B cell (primary cell): ENCODE results near the gene KRTAP5-2.
"Not testable (repeated sequence)": the region's sequence is repeated elsewhere in the genome, so short reads cannot be mapped to it uniquely, and the experiment has no call there.

Experiments
- EZH2 ChIP-seq: IDR thresholded peaks from 2 replicates; pipeline ENCODE4 v1.6.1; 2012; ENCODE audit warnings: borderline replicate concordance, low read depth, mild to moderate bottlenecking, moderate library complexity, low read length; ENCODE audit not compliant: insufficient read depth, poor library complexity, severe bottlenecking
- TF ChIP-seq, protein P1 (sequence below): fragments of 200-600 bp; IDR thresholded peaks from one replicate; pipeline ENCODE4 v1.8.0; 2022; ENCODE audit warnings: antibody characterized with exemption, mild to moderate bottlenecking

DNA sequence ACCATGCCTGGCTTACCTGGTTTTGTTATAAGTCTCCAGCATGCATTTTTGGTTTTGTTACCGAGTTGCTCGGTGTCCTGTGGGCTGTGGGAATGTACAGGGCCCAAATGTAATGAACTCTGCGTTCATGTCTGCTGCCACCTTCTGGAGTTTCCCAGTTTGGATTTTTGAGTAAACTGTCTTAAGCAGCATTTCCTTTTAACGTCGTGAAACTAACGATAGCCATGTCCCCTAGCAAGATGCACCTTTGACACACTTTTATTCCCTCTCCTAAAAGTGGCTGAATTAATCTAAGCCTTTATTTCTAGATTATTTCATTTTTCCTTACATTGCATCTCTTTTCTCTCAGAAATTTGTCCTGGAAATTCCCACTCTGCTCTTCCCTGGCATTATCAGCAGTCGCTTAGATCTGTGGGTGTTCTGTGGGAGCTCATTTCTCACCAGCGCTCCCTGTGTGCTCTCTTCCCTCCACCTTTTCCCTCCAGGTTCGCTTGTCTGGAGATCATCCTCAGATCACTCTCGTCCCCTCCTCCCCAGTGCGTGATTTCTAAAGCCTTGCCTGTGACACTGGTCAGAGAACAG lies 2.0 kb downstream of the KRTAP5-2 start:
- TF ChIP-seq, protein P1, sequence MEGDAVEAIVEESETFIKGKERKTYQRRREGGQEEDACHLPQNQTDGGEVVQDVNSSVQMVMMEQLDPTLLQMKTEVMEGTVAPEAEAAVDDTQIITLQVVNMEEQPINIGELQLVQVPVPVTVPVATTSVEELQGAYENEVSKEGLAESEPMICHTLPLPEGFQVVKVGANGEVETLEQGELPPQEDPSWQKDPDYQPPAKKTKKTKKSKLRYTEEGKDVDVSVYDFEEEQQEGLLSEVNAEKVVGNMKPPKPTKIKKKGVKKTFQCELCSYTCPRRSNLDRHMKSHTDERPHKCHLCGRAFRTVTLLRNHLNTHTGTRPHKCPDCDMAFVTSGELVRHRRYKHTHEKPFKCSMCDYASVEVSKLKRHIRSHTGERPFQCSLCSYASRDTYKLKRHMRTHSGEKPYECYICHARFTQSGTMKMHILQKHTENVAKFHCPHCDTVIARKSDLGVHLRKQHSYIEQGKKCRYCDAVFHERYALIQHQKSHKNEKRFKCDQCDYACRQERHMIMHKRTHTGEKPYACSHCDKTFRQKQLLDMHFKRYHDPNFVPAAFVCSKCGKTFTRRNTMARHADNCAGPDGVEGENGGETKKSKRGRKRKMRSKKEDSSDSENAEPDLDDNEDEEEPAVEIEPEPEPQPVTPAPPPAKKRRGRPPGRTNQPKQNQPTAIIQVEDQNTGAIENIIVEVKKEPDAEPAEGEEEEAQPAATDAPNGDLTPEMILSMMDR: not testable (repeated sequence)
- not testable (repeated sequence) for TF ChIP-seq EZH2
